Activated CD8-positive, alpha-beta memory T cell treated with anti-CD3 and anti-CD28 coated beads, Interleukin-2, amount 50 U/mL, for 1 hour (primary cell): ENCODE measurements around the gene HSD17B4.
A peak's percentile ranks its signal among the peaks of the same experiment; 100 is the strongest.
"Not testable (repeated sequence)": the region's sequence is repeated elsewhere in the genome, so short reads cannot be mapped to it uniquely, and the experiment has no call there.

Source experiments
- DNase-seq: peaks from one replicate; pipeline ENCODE4 v3.0.0-alpha.2; 2020; ENCODE audit errors: extremely low read depth

Gene HSD17B4

DNA sequence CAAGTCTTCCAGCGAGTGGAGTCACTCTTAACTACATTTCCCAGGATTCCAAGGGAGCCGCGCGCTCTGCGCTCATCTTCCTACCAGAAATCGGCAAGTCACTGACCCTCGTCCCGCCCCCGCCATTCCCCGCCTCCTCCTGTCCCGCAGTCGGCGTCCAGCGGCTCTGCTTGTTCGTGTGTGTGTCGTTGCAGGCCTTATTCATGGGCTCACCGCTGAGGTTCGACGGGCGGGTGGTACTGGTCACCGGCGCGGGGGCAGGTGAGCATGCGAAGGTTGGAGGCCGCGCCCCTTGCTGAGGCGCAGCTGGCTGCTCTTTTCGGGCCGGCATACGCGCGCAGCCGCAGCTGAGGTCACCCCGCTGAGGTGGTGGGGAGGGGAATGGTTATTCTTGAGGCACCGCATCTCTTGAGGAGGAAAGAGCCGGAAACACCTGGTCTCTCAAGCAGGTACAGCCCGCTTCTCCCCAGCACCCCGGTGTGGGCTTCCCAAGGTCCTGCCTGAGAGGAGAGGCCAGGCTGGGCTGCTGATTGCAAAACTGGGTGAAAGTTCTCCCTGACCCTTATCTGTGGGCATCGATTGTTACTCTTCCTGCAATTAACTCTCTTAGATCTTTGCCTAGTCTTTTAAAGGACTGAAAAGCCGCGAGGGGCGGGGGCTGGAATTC, at the start of gene HSD17B4:
HSD17B4 (plus strand) TSS at position 125 of the 667 bp plus-strand sequence; CDS start at position 204, 79 bp downstream.
- DNase-seq: peak; percentile 20

- no peak for DNase-seq
Observed at GRCh38 chr5:119402555-119402954, 49.7 kb upstream of the HSD17B4 start.

DNA sequence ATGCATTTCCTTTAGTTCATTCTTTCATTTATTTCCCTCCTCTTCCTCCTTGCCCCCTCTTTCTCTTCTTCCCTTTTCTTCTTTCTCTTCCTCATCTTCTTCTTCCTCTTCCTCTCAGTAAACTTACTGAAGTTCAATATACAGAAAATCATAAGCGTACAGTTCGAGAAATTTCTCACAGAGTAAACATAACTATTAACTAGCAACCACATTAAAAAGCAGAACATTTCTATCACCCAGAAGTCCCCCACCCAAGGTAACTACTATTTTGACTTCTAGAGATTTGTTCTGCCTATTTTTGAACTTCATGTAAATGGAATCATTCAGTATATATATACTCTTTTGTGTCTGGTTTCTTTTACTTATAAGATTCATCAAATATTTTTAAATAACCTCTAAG, 48.3 kb upstream of the HSD17B4 start:
- no peak for DNase-seq

DNA sequence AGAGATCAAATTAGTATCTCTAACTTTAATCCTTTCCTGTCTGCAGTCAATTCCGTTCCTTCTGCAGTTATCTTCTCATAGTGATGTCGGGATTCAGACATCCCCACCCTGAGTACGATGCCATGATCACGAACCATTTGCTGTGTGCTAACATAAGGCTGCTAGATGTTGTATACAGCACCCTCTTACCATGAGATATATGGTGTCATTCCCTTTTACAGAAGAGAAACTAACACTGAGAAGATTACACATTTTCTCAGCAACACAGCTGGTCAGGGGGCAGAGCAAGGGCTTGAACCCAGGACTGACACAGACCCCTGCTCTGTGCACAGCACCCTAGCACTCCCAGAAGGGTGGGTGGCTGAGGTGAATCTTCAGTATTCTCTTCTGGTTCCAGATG, 46.9 kb upstream of the HSD17B4 start:
- no peak for DNase-seq

GRCh38 chr5:119406551-119407110, 45.7 kb upstream of the HSD17B4 start:
- DNase-seq: no peak

DNA sequence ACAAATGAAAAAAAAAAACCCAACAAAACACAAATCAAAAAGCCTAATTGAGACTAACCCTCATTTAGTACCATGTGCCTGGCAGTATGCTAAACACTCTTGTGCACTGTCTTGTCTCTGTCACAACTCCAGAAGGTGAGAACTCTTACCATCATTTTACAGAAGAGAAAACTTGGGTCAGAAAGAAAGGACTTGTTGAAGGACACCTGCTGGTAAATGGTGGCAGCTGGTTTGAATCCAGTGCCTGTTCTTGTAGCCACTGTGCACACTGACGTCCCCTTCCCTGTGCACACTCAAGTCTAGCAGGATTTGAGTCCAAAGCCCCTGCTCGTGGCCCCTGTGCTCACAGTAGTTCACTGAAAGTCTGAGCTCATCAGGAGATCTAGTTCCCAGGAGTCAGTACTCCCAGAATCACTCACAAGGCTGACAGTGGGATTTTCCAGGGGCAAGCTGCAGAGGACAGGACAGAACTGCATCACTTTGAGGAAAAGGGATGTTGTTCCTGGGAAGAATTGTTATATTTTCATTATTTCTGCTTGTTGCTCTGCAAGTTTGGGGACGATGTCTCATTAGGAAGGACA, 43.0 kb upstream of the HSD17B4 start:
- DNase-seq: no peak

- no peak for DNase-seq
Observed at GRCh38 chr5:119410448-119411159, 41.7 kb upstream of the HSD17B4 start.

DNA sequence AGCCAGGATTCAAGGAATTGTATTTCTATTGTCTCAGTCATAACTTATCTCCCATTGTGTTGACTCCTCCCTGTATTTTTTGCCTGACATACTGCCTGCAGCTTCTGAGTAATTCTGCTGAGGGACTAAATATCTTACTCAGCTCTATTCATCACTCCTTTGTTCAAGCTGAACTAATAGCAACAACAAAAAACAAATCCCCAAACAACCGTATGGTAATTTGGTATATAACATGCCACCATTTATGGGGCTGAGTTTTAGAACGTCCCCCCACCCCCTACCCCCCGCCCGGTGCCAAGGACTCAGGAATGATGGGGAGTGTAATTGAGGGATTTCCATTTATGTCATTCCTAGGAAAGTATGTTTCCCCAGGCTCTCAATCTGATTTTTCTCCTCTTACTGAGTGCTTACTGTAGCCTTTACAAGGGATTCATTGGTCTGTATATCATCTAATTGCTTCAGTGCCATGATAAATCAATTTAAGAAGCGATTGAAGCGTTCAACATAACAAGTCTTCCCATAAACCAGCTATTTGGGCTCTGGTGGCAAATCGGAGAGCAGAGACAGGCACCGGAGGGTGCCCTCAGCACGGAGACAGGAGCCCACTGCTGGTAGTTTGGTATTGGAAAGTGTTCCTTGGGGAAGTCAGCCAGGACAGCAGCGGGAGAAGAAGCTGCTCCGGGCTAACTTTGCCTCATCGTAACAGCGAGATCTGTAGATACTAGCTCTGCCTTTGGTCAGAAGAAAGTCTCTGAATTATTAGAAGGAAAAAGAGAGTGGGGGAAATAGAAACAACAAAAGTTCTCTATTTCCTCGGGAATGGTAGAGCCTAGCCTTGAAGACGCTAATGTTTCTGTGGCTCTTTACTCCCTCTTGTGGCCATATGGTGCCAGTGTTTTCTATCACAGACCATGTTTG, 40.7 kb upstream of the HSD17B4 start:
- DNase-seq: peak; percentile 33

GRCh38 chr5:119412279-119413227, 39.7 kb upstream of the HSD17B4 start:
- DNase-seq: no peak

GRCh38 chr5:119414124-119414734, 38.1 kb upstream of the HSD17B4 start:
- not testable (repeated sequence) for DNase-seq

DNA sequence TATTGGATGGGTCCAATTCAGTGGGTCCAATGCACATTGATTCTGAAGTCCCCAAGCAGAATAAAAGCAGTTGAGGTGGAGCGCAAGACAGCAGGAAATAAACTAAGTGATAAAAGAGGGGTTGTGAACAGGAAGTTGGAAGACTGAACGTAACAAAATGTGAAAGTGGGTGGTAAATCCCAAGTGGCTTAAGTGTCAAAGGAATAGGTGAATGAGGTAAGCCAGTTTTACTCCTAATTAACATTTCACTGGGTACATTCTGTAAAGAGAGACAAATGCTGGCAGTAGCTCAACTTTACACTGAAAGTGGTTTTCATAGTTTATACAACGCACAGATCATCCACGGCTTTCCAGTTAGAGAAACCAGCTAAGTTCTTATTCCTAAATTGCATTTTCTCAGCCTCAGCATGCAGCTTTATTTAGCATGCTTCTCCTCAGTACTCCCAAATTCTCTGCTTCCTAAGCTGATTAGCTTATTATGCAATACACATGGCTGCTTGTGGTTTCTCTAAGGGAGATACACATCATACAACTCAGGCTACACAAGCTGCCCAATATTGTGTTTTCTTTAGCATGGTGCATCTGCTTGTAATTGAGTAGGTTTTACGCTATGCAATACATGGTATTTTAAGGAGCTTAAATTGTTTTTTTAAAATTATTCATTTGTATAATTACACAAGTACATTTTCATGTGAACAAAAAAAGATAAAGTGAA, 34.2 kb upstream of the HSD17B4 start:
- DNase-seq: no peak

- DNase-seq: no peak
Observed at GRCh38 chr5:119418606-119419100, 33.6 kb upstream of the HSD17B4 start.

DNA sequence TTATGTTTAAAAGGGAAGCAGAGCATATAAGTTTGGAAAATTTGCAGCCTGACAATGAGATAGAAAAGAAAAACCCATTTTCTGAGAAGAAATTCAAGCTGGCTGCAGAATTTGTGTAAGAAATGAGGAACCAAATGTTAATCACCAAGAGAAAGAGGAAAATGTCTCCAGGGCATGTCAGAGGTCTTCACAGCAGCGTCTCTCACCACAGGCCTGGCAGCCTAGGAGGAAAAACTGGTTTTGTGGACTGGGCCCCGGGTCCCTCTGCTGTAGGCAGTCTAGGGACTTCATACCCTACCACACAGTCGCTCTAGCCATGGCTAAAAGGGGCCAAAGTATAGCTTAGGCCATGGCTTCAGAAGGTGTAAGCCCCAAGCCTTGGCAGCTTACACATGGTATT, 32.1 kb upstream of the HSD17B4 start:
- DNase-seq: no peak

GRCh38 chr5:119426057-119426456, 26.2 kb upstream of the HSD17B4 start:
- DNase-seq: no peak

DNA sequence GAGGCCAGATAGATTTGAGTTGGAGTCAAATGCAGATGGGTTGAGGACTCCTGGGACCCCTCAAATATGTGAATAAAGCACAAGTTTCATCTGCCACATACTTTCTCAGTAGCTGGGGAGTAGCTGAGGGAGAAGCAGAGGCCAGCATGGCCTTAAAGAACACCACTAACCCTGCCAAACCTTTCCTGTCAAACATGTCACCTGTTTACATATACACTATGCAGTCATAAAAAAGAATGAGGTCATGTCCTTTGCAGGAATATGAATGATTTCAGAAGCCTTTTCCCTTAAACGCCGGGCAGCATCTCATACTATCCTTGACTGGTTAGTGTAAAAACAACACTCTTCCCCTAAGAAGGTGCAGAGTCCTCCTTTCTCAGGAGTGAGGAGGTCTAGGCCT, 25.2 kb upstream of the HSD17B4 start:
- DNase-seq: no peak

DNA sequence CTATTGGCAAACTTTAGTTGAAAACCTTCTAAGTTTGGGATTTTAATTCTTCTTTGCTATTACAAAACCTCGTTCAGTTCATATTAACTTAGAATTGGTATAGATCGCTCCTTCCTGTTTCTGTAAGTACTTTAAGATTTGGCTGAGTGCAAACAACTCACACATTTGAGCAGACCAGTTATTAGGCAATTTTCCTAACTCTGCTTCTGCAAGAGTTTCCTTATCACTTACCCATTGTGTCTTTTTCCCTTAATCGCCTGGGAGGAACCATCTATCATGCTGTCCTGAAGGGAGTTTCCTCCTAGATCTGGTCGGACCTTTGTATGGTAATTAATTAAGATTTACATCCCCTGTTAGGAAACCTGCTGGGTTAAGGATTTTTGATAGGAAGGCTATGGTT, 24.7 kb upstream of the HSD17B4 start:
- not testable (repeated sequence) for DNase-seq

- not testable (repeated sequence) for DNase-seq
Observed at GRCh38 chr5:119428166-119428565, 24.1 kb upstream of the HSD17B4 start.

GRCh38 chr5:119428574-119428973, 23.7 kb upstream of the HSD17B4 start:
- DNase-seq: not testable (repeated sequence)

- not testable (repeated sequence) for DNase-seq
Observed at GRCh38 chr5:119432674-119433237, 19.5 kb upstream of the HSD17B4 start.
